ENCODE measurements around the gene TSPAN14. TPM values are rescaled to one million over a fixed set of nuclear protein-coding genes. Genes with fewer than 3 reads are reported as not detected.

TSPAN14 gene
- total and polyA plus RNA-seq, 4 donors: 19.9 to 36.8 (median 27.3) TPM

DNA sequence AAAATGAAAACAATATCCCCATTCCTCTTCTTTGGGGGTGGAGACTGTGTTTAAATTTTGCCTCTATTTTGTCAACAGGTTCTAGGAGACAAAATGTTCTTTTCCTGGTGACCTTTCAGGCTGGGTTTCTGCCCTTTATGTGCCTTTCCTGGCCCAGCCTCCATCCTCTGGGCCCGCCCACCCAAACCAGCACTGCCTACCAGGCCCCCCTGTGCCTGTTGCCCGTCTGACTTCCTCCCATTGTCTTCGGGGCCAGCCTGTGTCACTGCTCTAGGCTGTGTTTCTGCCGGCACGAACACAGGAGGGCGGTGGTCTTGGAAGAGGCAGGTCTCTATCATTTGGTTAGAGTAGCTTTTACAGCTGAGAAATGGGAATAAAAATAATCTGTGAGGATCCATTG, 13.9 kb downstream of the TSPAN14 start:
- TF ChIP-seq EGR1 (IDR thresholded peaks at IDR 0.05; ENCODE audit: low read depth in 2 of 2) (no peak), YY1 (IDR thresholded peaks at IDR 0.05) (no peak), JUND (IDR thresholded peaks at IDR 0.05) (no peak), RXRA (IDR thresholded peaks at IDR 0.05) (peak; percentile 45 to 83), HNF4G (IDR thresholded peaks at IDR 0.05) (no peak), TAF1 (conservative IDR thresholded peaks at IDR 0.05) (no peak), NR2F2 (IDR thresholded peaks at IDR 0.05) (peak; percentile 99), FOXA1 (IDR thresholded peaks at IDR 0.05) (no peak), SP1 (IDR thresholded peaks at IDR 0.05) (peak; percentile 83), HNF4A (conservative IDR thresholded peaks at IDR 0.05) (no peak), GABPA (IDR thresholded peaks at IDR 0.05 in 1 of 2, conservative IDR thresholded peaks at IDR 0.05 in 1 of 2) (no peak), RAD21 (IDR thresholded peaks at IDR 0.05) (peak in 1 of 2 donors; percentile 37), FOXA2 (IDR thresholded peaks at IDR 0.05) (no peak)
- TF ChIP-seq, protein P1, sequence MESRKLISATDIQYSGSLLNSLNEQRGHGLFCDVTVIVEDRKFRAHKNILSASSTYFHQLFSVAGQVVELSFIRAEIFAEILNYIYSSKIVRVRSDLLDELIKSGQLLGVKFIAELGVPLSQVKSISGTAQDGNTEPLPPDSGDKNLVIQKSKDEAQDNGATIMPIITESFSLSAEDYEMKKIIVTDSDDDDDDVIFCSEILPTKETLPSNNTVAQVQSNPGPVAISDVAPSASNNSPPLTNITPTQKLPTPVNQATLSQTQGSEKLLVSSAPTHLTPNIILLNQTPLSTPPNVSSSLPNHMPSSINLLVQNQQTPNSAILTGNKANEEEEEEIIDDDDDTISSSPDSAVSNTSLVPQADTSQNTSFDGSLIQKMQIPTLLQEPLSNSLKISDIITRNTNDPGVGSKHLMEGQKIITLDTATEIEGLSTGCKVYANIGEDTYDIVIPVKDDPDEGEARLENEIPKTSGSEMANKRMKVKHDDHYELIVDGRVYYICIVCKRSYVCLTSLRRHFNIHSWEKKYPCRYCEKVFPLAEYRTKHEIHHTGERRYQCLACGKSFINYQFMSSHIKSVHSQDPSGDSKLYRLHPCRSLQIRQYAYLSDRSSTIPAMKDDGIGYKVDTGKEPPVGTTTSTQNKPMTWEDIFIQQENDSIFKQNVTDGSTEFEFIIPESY (IDR thresholded peaks at IDR 0.05): no peak
- TF ChIP-seq, protein P2, sequence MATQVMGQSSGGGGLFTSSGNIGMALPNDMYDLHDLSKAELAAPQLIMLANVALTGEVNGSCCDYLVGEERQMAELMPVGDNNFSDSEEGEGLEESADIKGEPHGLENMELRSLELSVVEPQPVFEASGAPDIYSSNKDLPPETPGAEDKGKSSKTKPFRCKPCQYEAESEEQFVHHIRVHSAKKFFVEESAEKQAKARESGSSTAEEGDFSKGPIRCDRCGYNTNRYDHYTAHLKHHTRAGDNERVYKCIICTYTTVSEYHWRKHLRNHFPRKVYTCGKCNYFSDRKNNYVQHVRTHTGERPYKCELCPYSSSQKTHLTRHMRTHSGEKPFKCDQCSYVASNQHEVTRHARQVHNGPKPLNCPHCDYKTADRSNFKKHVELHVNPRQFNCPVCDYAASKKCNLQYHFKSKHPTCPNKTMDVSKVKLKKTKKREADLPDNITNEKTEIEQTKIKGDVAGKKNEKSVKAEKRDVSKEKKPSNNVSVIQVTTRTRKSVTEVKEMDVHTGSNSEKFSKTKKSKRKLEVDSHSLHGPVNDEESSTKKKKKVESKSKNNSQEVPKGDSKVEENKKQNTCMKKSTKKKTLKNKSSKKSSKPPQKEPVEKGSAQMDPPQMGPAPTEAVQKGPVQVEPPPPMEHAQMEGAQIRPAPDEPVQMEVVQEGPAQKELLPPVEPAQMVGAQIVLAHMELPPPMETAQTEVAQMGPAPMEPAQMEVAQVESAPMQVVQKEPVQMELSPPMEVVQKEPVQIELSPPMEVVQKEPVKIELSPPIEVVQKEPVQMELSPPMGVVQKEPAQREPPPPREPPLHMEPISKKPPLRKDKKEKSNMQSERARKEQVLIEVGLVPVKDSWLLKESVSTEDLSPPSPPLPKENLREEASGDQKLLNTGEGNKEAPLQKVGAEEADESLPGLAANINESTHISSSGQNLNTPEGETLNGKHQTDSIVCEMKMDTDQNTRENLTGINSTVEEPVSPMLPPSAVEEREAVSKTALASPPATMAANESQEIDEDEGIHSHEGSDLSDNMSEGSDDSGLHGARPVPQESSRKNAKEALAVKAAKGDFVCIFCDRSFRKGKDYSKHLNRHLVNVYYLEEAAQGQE (IDR thresholded peaks at IDR 0.05): no peak
- TF ChIP-seq, protein P3, sequence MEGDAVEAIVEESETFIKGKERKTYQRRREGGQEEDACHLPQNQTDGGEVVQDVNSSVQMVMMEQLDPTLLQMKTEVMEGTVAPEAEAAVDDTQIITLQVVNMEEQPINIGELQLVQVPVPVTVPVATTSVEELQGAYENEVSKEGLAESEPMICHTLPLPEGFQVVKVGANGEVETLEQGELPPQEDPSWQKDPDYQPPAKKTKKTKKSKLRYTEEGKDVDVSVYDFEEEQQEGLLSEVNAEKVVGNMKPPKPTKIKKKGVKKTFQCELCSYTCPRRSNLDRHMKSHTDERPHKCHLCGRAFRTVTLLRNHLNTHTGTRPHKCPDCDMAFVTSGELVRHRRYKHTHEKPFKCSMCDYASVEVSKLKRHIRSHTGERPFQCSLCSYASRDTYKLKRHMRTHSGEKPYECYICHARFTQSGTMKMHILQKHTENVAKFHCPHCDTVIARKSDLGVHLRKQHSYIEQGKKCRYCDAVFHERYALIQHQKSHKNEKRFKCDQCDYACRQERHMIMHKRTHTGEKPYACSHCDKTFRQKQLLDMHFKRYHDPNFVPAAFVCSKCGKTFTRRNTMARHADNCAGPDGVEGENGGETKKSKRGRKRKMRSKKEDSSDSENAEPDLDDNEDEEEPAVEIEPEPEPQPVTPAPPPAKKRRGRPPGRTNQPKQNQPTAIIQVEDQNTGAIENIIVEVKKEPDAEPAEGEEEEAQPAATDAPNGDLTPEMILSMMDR (IDR thresholded peaks at IDR 0.05; ENCODE audit: low read depth, low read length, missing input control): no peak
- TF ChIP-seq, protein P4, sequence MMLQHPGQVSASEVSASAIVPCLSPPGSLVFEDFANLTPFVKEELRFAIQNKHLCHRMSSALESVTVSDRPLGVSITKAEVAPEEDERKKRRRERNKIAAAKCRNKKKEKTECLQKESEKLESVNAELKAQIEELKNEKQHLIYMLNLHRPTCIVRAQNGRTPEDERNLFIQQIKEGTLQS (IDR thresholded peaks at IDR 0.05): no peak
- TF ChIP-seq, protein P5, sequence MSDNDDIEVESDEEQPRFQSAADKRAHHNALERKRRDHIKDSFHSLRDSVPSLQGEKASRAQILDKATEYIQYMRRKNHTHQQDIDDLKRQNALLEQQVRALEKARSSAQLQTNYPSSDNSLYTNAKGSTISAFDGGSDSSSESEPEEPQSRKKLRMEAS (IDR thresholded peaks at IDR 0.05): peak; percentile 11
- peak overlapping the region; percentile 57 to 61 for H3K27ac ChIP-seq (ENCODE audit: low read depth in 1 of 2, low read length in 2 of 2)
- H3K36me3 ChIP-seq (ENCODE audit: control insufficient read depth in 4 of 4, insufficient read depth in 3 of 4, low read depth in 1 of 4, low read length in 3 of 4): no peaks in the 10 kb centered on the region
- no peaks in the 10 kb centered on the region for H3K27me3 ChIP-seq (ENCODE audit: control insufficient read depth in 4 of 4, insufficient read depth in 4 of 4, low read length in 3 of 4)
- DNase-seq (ENCODE audit: low spot score): no peak
- H3K9me3 ChIP-seq (ENCODE audit: control insufficient read depth in 4 of 4, low read length in 3 of 4): no peaks in the 10 kb centered on the region
- 64% methylated on average over 6 of the region's 6 CpGs for WGBS
- peak overlapping the region in 1 of 2 donors; percentile 48 for H3K9ac ChIP-seq (ENCODE audit: low read depth in 1 of 2, low read length in 2 of 2)
- H3K4me1 ChIP-seq (ENCODE audit: control insufficient read depth in 4 of 4, insufficient read depth in 4 of 4, low read length in 3 of 4): peaks cover 17 to 42% (median 22%) of the 10 kb centered on the region in 4 donors
- H3K4me3 ChIP-seq (ENCODE audit: low read depth in 1 of 3, low read length in 3 of 3): no peak overlapping the region
